ENCODE results near the gene GATD1.

DNA sequence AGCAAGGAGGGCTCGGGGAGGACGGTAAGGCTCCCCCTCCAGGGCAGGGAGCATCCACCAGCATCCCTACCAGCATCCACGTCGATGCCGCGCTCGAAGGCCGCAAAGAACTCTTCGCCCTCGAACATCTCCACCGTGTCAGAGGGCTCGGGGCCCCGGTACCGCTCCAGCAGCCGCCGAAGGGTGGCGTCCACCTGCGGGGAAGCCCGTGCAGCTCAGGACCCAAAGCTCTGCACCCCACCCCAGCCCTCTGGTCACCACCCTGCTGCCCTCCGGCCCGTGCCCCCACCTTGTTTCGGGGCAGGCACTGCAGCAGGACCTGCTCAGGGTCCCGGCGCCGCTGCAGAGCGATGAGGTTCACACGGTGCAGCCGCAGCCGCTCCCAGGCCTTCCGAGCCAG lies 23.2 kb upstream of the GATD1 start:
- TF ChIP-seq, protein P1, sequence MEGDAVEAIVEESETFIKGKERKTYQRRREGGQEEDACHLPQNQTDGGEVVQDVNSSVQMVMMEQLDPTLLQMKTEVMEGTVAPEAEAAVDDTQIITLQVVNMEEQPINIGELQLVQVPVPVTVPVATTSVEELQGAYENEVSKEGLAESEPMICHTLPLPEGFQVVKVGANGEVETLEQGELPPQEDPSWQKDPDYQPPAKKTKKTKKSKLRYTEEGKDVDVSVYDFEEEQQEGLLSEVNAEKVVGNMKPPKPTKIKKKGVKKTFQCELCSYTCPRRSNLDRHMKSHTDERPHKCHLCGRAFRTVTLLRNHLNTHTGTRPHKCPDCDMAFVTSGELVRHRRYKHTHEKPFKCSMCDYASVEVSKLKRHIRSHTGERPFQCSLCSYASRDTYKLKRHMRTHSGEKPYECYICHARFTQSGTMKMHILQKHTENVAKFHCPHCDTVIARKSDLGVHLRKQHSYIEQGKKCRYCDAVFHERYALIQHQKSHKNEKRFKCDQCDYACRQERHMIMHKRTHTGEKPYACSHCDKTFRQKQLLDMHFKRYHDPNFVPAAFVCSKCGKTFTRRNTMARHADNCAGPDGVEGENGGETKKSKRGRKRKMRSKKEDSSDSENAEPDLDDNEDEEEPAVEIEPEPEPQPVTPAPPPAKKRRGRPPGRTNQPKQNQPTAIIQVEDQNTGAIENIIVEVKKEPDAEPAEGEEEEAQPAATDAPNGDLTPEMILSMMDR (IDR thresholded peaks at IDR 0.05 in 4 of 5, conservative IDR thresholded peaks at IDR 0.05 in 1 of 5) = no peak
- TF ChIP-seq POLR2A (IDR thresholded peaks at IDR 0.05) = no peak
